Epithelial cell of esophagus (primary cell): ENCODE data around the gene SHISA7.

Experiments
- DNase-seq: peaks from one replicate; pipeline ENCODE4 v3.0.0; 2010; ENCODE audit warnings: low read depth
- H3K4me3 ChIP-seq: 2 replicates; pipeline ENCODE4 v1.5.1; 2011; ENCODE audit warnings: mild to moderate bottlenecking, low read length, control low read depth
- TF ChIP-seq, protein P1 (sequence below): IDR thresholded peaks from 2 replicates; pipeline ENCODE4 v1.5.1; 2011; ENCODE audit warnings: low read depth, mild to moderate bottlenecking, low read length, control low read depth, inconsistent platforms; ENCODE audit not compliant: insufficient read depth; ENCODE audit errors: missing control alignments

SHISA7 gene

DNA sequence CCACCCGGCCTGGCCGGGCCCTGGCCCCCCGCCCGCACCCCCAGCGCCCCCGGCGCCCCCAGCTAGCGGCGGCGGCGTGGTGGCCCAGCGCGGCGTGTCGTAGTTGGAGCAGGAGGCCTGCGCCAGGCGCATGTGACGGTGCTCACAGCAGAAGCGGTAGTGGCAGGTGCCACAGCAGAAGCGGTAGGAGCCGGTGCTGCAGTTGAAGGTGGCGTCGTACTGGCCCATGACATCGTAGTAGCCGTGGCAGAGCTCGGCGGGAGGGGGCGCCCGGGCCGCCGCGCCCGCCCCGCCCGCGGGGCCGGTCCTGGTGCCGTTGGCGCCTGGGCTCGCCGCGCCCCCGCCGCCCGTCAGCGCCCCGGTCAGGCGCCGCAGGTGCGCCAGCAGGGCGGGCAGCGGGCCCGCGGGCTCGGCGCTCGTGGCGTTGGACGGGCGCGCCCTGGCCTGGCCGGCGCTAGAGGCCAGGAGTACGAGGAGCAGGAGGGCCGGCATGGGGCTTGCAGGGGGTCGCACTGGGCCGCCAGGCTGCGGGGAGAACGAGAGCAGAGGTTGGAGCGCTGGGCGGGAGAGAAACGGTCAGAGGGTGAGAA lies 633 bp downstream of the SHISA7 start:
- TF ChIP-seq, protein P1, sequence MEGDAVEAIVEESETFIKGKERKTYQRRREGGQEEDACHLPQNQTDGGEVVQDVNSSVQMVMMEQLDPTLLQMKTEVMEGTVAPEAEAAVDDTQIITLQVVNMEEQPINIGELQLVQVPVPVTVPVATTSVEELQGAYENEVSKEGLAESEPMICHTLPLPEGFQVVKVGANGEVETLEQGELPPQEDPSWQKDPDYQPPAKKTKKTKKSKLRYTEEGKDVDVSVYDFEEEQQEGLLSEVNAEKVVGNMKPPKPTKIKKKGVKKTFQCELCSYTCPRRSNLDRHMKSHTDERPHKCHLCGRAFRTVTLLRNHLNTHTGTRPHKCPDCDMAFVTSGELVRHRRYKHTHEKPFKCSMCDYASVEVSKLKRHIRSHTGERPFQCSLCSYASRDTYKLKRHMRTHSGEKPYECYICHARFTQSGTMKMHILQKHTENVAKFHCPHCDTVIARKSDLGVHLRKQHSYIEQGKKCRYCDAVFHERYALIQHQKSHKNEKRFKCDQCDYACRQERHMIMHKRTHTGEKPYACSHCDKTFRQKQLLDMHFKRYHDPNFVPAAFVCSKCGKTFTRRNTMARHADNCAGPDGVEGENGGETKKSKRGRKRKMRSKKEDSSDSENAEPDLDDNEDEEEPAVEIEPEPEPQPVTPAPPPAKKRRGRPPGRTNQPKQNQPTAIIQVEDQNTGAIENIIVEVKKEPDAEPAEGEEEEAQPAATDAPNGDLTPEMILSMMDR = no peak
- H3K4me3 ChIP-seq = no peak overlapping the region
- no peak for DNase-seq

DNA sequence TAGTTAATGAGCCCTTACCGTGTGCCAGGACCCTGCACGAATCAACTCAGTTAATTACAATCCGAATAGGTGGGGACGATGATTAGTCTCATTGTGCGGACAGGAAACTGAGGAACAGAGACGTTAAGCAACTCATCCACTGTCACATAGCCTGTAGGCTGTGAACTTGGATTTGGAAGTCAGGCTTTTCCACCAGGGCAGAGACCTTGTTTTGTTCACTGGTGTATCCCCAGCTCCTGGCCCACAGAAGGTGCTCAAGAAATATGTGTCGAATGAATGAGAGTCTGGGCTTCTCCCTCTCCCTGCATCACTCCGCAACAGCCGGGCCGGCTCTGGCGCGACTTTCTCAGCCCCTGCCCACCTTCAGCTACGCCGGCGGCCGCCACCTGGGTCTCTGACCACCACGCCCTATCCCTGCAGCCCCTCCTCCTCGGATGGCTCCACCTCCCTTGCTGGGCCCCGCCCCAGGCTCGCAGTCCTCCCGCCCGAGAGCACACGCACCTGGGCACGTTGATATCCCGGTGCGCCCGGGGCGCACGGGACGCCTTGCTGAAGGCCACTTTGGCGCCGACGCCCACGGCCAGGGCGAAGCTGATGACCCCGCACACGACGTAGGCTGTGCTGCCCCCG lies 1.3 kb downstream of the SHISA7 start:
- peak; percentile 23 for DNase-seq
- H3K4me3 ChIP-seq = no peak overlapping the region
- TF ChIP-seq, protein P1 = no peak

DNA sequence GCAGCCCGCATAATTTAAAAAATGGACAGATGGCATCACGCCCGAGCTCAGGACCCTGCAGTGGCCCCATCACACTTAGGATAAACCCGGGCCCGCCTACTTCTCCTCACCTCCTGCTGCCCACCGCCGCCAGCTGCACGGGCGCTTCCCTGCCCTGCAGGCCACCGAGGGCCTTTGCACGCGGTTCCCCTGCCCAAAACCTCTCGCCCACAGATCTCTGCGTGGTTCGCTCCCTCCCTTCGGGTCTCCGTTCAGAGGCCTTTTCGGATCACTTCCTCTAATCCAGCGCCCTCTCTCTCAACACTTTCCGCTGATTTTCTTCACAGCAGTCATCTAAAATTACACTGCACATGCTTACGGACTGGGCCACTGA lies 1.8 kb downstream of the SHISA7 start:
- H3K4me3 ChIP-seq = no peak overlapping the region
- no peak for DNase-seq
- TF ChIP-seq, protein P1 = no peak

- DNase-seq = no peak
- TF ChIP-seq, protein P1 = no peak
- H3K4me3 ChIP-seq = no peak overlapping the region
Measured at GRCh38 chr19:55440411-55441105, 2.5 kb downstream of the SHISA7 start.

- TF ChIP-seq, protein P1 = no peak
- H3K4me3 ChIP-seq = no peak overlapping the region
- no peak for DNase-seq
Measured at GRCh38 chr19:55439052-55439451, 4.0 kb downstream of the SHISA7 start.

DNA sequence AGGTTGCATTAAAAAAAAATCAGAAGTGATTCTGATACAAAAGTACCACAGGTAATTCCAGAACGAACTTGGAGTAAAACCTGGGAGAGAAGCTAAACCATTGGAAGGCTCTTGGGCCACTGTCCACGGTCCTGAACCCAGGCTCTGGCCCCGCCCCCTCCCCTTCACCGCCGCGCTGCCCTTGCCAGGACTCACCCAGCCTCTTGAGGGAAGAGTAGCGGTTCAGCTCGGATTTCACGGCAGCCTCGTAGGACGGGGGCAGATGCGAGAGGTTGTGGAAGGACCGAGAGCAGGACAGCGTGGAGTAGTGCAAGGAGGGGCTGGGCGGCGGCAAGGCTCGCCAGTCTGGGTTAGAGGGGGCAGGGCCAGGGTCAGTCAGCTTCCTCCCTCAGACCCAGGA lies 5.7 kb downstream of the SHISA7 start:
- no peak overlapping the region for H3K4me3 ChIP-seq
- TF ChIP-seq, protein P1 = no peak
- peak; percentile 74 for DNase-seq
